HepG2 (cell line): ENCODE results near the gene PPFIA3. TPM values are rescaled to one million over a fixed set of nuclear protein-coding genes. Genes with fewer than 3 reads are reported as not detected.

Source experiments
- AKNA ChIP-seq: sonication (generic); formaldehyde crosslinking; IDR thresholded peaks from 2 replicates; pipeline ENCODE4 v1.4.0; 2020; ENCODE audit warnings: missing genetic modification reagents, borderline replicate concordance
- ESRRA ChIP-seq: sonication (generic); formaldehyde crosslinking; IDR thresholded peaks from 2 replicates; pipeline ENCODE4 v1.5.1; 2020; ENCODE audit warnings: mild to moderate bottlenecking, low read depth, missing genetic modification reagents
- GTF3A ChIP-seq: sonication (generic); formaldehyde crosslinking; conservative IDR thresholded peaks from 2 replicates; pipeline ENCODE4 v1.4.0; 2020; ENCODE audit warnings: mild to moderate bottlenecking, missing genetic modification reagents
- PHF8 ChIP-seq: sonication (generic); formaldehyde crosslinking; IDR thresholded peaks from 2 replicates; pipeline ENCODE4 v1.5.0; 2020; ENCODE audit warnings: missing genetic modification reagents
- RBM22 ChIP-seq: fragments of 200-400 bp; formaldehyde crosslinking; optimal IDR thresholded peaks from 2 replicates; pipeline ENCODE3; 2017; ENCODE audit warnings: mild to moderate bottlenecking, low read length, moderate library complexity
- SP5 ChIP-seq: IDR thresholded peaks from 2 replicates; pipeline ENCODE4 v1.6.1; 2016; ENCODE audit warnings: low read depth, borderline replicate concordance
- TP53 ChIP-seq: sonication (generic); formaldehyde crosslinking; conservative IDR thresholded peaks from 2 replicates; pipeline ENCODE4 v1.4.0; 2020; ENCODE audit warnings: missing genetic modification reagents
- ZBTB7A ChIP-seq: sonication (generic); formaldehyde crosslinking; IDR thresholded peaks from 2 replicates; pipeline ENCODE4 v1.8.0; 2022; ENCODE audit warnings: mild to moderate bottlenecking, missing genetic modification reagents
- ZC3H4 ChIP-seq: sonication (generic); formaldehyde crosslinking; IDR thresholded peaks from 2 replicates; pipeline ENCODE4 v1.4.0; 2020; ENCODE audit warnings: missing genetic modification reagents, borderline replicate concordance
- ZMAT5 ChIP-seq: sonication (generic); formaldehyde crosslinking; IDR thresholded peaks from 2 replicates; pipeline ENCODE4 v1.5.0; 2020; ENCODE audit warnings: mild to moderate bottlenecking, low read depth, missing genetic modification reagents, borderline replicate concordance
- ZNF33A ChIP-seq: sonication (generic); formaldehyde crosslinking; IDR thresholded peaks from 2 replicates; pipeline ENCODE4 v1.5.1; 2020; ENCODE audit warnings: missing genetic modification reagents, mild to moderate bottlenecking, moderate library complexity, borderline replicate concordance
- ZNF484 ChIP-seq: sonication (generic); formaldehyde crosslinking; IDR thresholded peaks from 2 replicates; pipeline ENCODE4 v1.5.1; 2020; ENCODE audit warnings: mild to moderate bottlenecking, low read depth, missing genetic modification reagents, borderline replicate concordance
- ZNF737 ChIP-seq: sonication (generic); formaldehyde crosslinking; IDR thresholded peaks from 2 replicates; pipeline ENCODE4 v1.5.0; 2020; ENCODE audit warnings: missing genetic modification reagents, mild to moderate bottlenecking, borderline replicate concordance
- polyA plus RNA-seq, 8 experiments: library from polyadenylated mRNA; depleted of rRNA in 3 of 8; stranded (reverse) in 7 of 8; unstranded in 1 of 8; fragments of >200 nt; fragmentation: Illumina TruSeq in 4 of 8; extraction: Trizol in 4 of 8; gene quantifications; 2 replicates each; pipeline versions ENCODE4 v1.2.1 to v1.2.3, GENCODE V29; 2011 to 2016; ENCODE audit warnings: low read depth in 4 of 8, missing spikeins in 1 of 8, mixed read lengths in 1 of 8; ENCODE audit not compliant: insufficient read depth in 1 of 8
- total RNA-seq, 5 experiments: library from RNA; depleted of rRNA; stranded (reverse); fragments of >200 nt; fragmentation: Illumina TruSeq; extraction: Trizol; gene quantifications; 2 replicates each; pipeline ENCODE4 v1.2.3, GENCODE V29; 2016; ENCODE audit warnings: low read depth in 1 of 5
- TF ChIP-seq, protein P1 (sequence below): IDR thresholded peaks from 2 replicates; pipeline ENCODE4 v1.6.1; 2012; ENCODE audit warnings: low read length, improper control_type of control experiment
- TF ChIP-seq, protein P2 (sequence below): sonication (generic); formaldehyde crosslinking; IDR thresholded peaks from 2 replicates; pipeline ENCODE4 v1.5.0; 2020; ENCODE audit warnings: missing genetic modification reagents, mild to moderate bottlenecking, borderline replicate concordance
- TF ChIP-seq, protein P3 (sequence below): sonication (generic); formaldehyde crosslinking; IDR thresholded peaks from 2 replicates; pipeline ENCODE4 v1.8.1; 2023; ENCODE audit warnings: missing genetic modification reagents, mild to moderate bottlenecking, borderline replicate concordance

PPFIA3 gene
- total and polyA plus RNA-seq, 2 of the 13 experiments (the other 11 are each of a cell fraction or from before 2014, with no cell fraction given): 6.7 to 8.6 TPM

DNA sequence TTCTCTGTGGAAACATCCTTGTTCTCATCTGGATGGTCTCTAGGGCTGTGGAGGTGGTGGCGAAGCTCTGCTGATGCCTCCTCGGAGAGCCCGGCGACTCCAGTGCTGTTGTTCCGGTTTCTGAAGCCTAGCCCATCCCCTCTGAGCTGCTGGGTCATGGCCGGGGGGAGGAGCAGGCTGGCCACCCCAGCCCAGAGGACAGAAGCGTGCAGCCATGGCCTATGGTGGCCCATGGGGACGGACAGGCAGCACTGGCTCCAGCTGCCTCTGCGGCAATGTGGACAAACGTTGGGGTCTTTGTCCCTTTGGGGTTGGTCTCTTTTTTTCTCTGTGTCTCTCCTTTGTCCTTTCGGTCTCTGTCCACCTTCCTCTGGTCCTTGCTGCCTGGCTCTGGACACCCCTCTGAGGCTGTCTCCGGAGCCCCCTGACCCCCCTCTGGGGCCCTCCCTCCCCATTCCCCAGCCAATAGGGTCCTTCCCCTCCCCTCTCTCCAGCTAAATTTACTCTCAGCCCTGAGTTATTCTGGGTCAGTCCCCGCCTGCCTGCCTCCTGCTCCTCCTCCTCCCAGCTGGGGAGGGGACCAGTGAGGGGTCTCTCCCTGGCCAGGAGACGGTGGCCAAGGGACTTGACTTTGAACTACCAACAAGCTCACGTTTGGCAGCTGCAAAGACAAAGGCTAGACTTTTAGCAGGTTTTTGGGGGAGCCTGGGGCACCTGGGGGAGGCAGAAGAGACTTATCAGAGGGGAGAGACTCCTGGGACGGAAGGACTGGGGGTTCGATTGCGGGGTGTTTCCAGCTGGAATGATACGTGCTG lies 35.9 kb downstream of the PPFIA3 start, which contains the start of gene HRC (continued):
- no peak for TF ChIP-seq ZNF484 (CRISPR knock-in tag)
- TF ChIP-seq ZNF737 (CRISPR knock-in tag): no peak
- 0 out of 2 replicates have a peak, but pooled peaks have one; percentile 33 for TF ChIP-seq ESRRA (CRISPR knock-in tag)
- peak; percentile 24; the same call in 1 of the 2 replicates for TF ChIP-seq ZBTB7A (CRISPR knock-in tag)
- no peak for TF ChIP-seq ZC3H4 (CRISPR knock-in tag)
- TF ChIP-seq, protein P1, sequence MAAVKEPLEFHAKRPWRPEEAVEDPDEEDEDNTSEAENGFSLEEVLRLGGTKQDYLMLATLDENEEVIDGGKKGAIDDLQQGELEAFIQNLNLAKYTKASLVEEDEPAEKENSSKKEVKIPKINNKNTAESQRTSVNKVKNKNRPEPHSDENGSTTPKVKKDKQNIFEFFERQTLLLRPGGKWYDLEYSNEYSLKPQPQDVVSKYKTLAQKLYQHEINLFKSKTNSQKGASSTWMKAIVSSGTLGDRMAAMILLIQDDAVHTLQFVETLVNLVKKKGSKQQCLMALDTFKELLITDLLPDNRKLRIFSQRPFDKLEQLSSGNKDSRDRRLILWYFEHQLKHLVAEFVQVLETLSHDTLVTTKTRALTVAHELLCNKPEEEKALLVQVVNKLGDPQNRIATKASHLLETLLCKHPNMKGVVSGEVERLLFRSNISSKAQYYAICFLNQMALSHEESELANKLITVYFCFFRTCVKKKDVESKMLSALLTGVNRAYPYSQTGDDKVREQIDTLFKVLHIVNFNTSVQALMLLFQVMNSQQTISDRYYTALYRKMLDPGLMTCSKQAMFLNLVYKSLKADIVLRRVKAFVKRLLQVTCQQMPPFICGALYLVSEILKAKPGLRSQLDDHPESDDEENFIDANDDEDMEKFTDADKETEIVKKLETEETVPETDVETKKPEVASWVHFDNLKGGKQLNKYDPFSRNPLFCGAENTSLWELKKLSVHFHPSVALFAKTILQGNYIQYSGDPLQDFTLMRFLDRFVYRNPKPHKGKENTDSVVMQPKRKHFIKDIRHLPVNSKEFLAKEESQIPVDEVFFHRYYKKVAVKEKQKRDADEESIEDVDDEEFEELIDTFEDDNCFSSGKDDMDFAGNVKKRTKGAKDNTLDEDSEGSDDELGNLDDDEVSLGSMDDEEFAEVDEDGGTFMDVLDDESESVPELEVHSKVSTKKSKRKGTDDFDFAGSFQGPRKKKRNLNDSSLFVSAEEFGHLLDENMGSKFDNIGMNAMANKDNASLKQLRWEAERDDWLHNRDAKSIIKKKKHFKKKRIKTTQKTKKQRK: no peak
- peak; percentile 61 for TF ChIP-seq PHF8
- TF ChIP-seq ZNF33A: no peak
- TF ChIP-seq, protein P2, sequence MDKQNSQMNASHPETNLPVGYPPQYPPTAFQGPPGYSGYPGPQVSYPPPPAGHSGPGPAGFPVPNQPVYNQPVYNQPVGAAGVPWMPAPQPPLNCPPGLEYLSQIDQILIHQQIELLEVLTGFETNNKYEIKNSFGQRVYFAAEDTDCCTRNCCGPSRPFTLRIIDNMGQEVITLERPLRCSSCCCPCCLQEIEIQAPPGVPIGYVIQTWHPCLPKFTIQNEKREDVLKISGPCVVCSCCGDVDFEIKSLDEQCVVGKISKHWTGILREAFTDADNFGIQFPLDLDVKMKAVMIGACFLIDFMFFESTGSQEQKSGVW: no peak
- TF ChIP-seq AKNA (CRISPR knock-in tag): no peak
- TF ChIP-seq RBM22: no peak
- no peak for TF ChIP-seq TP53 (CRISPR knock-in tag)
- TF ChIP-seq, protein P3, sequence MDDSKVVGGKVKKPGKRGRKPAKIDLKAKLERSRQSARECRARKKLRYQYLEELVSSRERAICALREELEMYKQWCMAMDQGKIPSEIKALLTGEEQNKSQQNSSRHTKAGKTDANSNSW (CRISPR knock-in tag): no peak
- no peak for TF ChIP-seq GTF3A (CRISPR knock-in tag)
- no peak for TF ChIP-seq ZMAT5 (CRISPR knock-in tag)
- TF ChIP-seq SP5 (CRISPR knock-in tag): peak; percentile 85
